GM06990 (cell line): ENCODE data around the gene TXNRD1.

Source experiments
- DNase-seq: peaks from one replicate; pipeline ENCODE4 v3.0.0-alpha.2; 2011; ENCODE audit not compliant: insufficient read length; ENCODE audit errors: extremely low read depth
- H3K27me3 ChIP-seq: replicated peaks from 2 replicates; pipeline ENCODE4 v1.6.0; 2011; ENCODE audit warnings: low read length; ENCODE audit not compliant: control insufficient read depth, insufficient read depth
- H3K36me3 ChIP-seq: 2 replicates; pipeline ENCODE4 v1.5.1; 2011; ENCODE audit warnings: low read length; ENCODE audit not compliant: control insufficient read depth, insufficient read depth
- H3K4me3 ChIP-seq: replicated peaks from 2 replicates; pipeline ENCODE4 v1.5.1; 2011; ENCODE audit warnings: low read depth, mild to moderate bottlenecking, control low read depth, low read length
- CTCF ChIP-seq: IDR thresholded peaks from 2 replicates; pipeline ENCODE4 v1.5.1; 2011; ENCODE audit warnings: low read length, control low read depth, mild to moderate bottlenecking, inconsistent platforms; ENCODE audit not compliant: insufficient read depth, poor library complexity, severe bottlenecking

Gene TXNRD1

GRCh38 chr12:104247698-104248097 lies 32.1 kb downstream of the TXNRD1 start:
- no peak for DNase-seq
- TF ChIP-seq CTCF: no peak
- Histone ChIP-seq H3K4me3 (no peak overlapping the region), H3K36me3 (no peaks in the 10 kb centered on the region), H3K27me3 (no peaks in the 10 kb centered on the region)

- H3K27me3 ChIP-seq: no peaks in the 10 kb centered on the region
- no peak for DNase-seq
- no peak overlapping the region for H3K4me3 ChIP-seq
- H3K36me3 ChIP-seq: no peaks in the 10 kb centered on the region
- TF ChIP-seq CTCF: no peak
Observed at GRCh38 chr12:104248444-104248843, 32.9 kb downstream of the TXNRD1 start.

GRCh38 chr12:104249017-104249416 lies 33.4 kb downstream of the TXNRD1 start:
- no peaks in the 10 kb centered on the region for H3K27me3 ChIP-seq
- H3K36me3 ChIP-seq: no peaks in the 10 kb centered on the region
- DNase-seq: no peak
- no peak for TF ChIP-seq CTCF
- H3K4me3 ChIP-seq: no peak overlapping the region

GRCh38 chr12:104249898-104250297 lies 34.3 kb downstream of the TXNRD1 start:
- DNase-seq: no peak
- TF ChIP-seq CTCF: no peak
- H3K27me3 ChIP-seq: no peaks in the 10 kb centered on the region
- H3K36me3 ChIP-seq: no peaks in the 10 kb centered on the region
- H3K4me3 ChIP-seq: no peak overlapping the region

- Histone ChIP-seq H3K27me3 (no peaks in the 10 kb centered on the region), H3K36me3 (no peaks in the 10 kb centered on the region), H3K4me3 (no peak overlapping the region)
- DNase-seq: no peak
- no peak for TF ChIP-seq CTCF
Observed at GRCh38 chr12:104250366-104251125, 35.0 kb downstream of the TXNRD1 start.

- Histone ChIP-seq H3K4me3 (no peak overlapping the region), H3K36me3 (no peaks in the 10 kb centered on the region), H3K27me3 (no peaks in the 10 kb centered on the region)
- no peak for DNase-seq
- TF ChIP-seq CTCF: no peak
Observed at GRCh38 chr12:104257913-104258472, 42.4 kb downstream of the TXNRD1 start.
